Measurements from ENCODE around the gene AASDH. TPM values are rescaled to one million over a fixed set of nuclear protein-coding genes. Genes with fewer than 3 reads are reported as not detected.

AASDH gene
- total RNA-seq, 4 donors from 2014 or later: 15.0 to 23.8 (median 19.4) TPM

DNA sequence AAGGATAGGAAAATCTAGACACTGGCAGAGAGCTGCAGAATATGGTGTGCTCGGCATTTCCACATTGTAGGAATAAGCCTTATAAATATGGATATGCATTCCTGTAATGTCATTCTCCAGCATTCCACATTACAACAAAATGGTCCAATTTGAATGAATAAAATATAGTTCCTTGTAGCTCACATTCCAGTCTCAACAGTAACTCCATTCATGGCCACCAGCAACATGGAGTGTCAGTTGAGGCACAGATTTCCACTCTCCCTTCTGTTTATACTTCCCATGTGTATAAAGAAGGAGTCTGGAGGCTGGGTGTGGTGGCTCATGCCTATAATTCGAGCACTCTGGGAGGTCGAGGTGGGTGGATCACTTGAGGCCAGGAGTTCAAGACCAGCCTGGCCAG lies 84.5 kb downstream of the AASDH start:
- TF ChIP-seq POLR2A (IDR thresholded peaks at IDR 0.05): no peak
- TF ChIP-seq, protein P1, sequence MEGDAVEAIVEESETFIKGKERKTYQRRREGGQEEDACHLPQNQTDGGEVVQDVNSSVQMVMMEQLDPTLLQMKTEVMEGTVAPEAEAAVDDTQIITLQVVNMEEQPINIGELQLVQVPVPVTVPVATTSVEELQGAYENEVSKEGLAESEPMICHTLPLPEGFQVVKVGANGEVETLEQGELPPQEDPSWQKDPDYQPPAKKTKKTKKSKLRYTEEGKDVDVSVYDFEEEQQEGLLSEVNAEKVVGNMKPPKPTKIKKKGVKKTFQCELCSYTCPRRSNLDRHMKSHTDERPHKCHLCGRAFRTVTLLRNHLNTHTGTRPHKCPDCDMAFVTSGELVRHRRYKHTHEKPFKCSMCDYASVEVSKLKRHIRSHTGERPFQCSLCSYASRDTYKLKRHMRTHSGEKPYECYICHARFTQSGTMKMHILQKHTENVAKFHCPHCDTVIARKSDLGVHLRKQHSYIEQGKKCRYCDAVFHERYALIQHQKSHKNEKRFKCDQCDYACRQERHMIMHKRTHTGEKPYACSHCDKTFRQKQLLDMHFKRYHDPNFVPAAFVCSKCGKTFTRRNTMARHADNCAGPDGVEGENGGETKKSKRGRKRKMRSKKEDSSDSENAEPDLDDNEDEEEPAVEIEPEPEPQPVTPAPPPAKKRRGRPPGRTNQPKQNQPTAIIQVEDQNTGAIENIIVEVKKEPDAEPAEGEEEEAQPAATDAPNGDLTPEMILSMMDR (IDR thresholded peaks at IDR 0.05): no peak
- H3K27ac ChIP-seq: no peak overlapping the region
- DNase-seq: no peak
- 60 to 88% methylated on average over 3 of the region's 3 CpGs for WGBS, 2 donors
- peaks cover 0 to 4% of the 10 kb centered on the region in 2 donors for H3K4me1 ChIP-seq
- H3K27me3 ChIP-seq: no peaks in the 10 kb centered on the region
- intact Hi-C loops (cut with DNase I): no loop called here
- no peaks in the 10 kb centered on the region for H3K36me3 ChIP-seq
- no peak overlapping the region for H3K4me3 ChIP-seq (replicated peaks in 1 of 3)
- H3K9me3 ChIP-seq: no peaks in the 10 kb centered on the region

DNA sequence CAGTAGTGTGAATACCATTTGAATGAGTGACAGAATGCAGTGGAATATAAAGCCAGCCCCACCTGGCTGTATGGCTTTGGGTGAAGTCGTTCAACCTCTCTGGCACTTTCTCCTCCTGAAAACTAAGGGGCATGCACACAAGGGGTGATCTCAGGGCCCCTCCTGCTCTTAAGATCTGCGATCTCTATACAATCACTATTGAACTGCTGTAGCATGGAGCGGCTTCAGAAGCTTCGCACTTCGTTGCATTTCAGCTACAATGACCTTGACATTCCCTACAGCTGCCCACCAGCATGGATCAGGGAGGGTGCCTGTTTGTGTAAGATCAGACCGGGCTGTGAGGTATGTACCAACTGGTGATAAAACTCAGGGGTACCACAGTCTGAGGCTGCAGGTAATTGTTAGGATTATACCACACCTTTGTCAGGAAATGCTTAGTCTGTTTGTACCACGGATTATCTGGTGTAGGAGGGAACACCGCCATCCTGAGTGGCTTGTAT lies 85.2 kb downstream of the AASDH start:
- Histone ChIP-seq H3K27ac (no peak overlapping the region), H3K4me3 (replicated peaks in 1 of 3) (no peak overlapping the region), H3K9me3 (no peaks in the 10 kb centered on the region), H3K27me3 (no peaks in the 10 kb centered on the region), H3K36me3 (no peaks in the 10 kb centered on the region), H3K4me1 (no peaks in the 10 kb centered on the region)
- TF ChIP-seq, protein P1 (IDR thresholded peaks at IDR 0.05): no peak
- 34 to 35% methylated on average over 8 of the region's 8 CpGs for WGBS, 2 donors
- intact Hi-C loops (cut with DNase I): no loop called here
- DNase-seq: no peak

DNA sequence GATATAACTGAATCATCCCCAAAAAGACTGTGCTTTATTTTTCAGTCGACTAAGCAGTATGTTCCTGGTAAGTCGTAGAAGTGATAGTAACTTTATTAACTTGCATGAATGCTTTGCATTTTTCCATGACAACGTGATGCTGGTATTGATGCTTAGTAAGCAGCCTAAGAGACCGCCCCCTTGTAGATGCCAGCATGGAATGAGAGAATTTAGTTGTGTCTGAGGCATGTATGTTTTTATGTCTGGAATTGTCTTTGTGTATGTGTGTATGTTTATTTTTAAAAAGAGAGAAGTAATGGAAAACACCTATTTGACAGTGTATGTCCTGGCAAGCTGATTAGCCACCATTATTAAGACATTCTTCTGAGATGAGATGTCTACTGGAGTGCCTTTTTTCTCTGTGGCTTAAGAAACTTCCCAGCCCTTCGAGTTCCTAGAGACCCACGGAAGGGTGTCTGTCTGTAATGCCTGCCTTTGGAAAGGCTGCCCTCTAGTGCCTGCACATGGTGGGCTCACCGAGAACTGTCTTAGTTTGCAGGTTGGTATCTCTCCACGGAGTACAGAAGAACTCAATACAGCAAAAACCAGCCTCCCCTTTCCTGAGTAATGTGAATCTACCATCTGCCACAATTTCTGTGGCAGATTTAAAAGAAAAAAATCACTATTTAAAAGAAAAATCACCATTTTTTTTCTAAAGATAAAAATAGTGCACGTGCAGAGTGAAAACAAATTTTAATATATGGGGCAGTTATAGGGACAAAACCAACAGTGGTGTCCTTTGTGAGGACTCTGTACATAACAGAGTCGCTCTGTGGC lies 85.9 kb downstream of the AASDH start:
- 32 to 33% methylated on average over 10 of the region's 10 CpGs for WGBS, 2 donors
- no peaks in the 10 kb centered on the region for H3K27me3 ChIP-seq
- peak; percentile 63 to 80 for DNase-seq
- no peaks in the 10 kb centered on the region for H3K4me1 ChIP-seq
- H3K4me3 ChIP-seq (replicated peaks in 1 of 3): no peak overlapping the region
- H3K27ac ChIP-seq: no peak overlapping the region
- H3K36me3 ChIP-seq: no peaks in the 10 kb centered on the region
- no peaks in the 10 kb centered on the region for H3K9me3 ChIP-seq
- intact Hi-C loops (cut with DNase I): no loop called here
- no peak for TF ChIP-seq POLR2A (IDR thresholded peaks at IDR 0.05)
- TF ChIP-seq, protein P1 (IDR thresholded peaks at IDR 0.05): peak; percentile 28 to 86 (median 50)

DNA sequence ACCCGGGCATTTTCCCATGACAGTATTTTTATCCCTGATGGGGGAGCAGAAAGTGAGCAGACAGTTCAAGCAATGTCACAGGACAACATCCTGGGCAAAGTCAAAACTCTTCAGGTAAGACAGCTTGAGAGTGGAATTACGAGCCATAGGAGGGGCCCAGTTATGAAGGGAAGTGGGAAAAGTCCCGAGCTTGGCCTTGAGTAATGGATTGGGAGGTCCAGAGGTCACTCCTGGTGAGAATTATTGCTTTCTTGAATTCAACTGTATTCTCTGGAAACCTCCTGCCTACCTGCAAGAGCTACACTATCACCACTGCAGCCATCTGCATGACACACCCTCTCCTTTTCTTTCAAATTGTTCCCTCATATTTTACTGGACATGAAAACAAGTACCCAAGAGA lies 89.1 kb downstream of the AASDH start:
- no peak for DNase-seq

DNA sequence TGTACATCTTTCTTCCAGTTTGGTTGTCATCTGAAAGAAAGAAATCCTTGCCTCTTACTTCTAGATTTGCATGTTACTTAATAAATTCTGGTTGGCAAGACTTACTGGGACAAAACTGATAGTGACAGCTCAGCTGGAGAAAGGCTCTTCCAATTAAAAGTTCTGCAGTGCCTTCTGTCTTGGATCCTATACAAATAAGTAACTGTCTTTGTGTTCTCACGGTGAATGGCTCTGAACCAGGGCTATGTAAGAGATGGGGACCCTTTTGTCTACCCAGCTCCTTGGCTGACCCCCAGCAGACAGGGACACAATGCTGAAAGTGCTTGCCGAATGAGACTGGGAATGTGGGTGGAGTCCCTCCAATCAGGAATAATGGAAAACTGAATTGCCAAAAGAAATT lies 89.5 kb downstream of the AASDH start:
- Histone ChIP-seq H3K27me3 (no peaks in the 10 kb centered on the region), H3K9me3 (no peaks in the 10 kb centered on the region), H3K4me3 (replicated peaks in 1 of 3) (no peak overlapping the region), H3K36me3 (no peaks in the 10 kb centered on the region), H3K27ac (no peak overlapping the region), H3K4me1 (no peaks in the 10 kb centered on the region)
- WGBS, 2 donors: 82 to 83% methylated on average over 2 of the region's 2 CpGs
- no peak for TF ChIP-seq POLR2A (IDR thresholded peaks at IDR 0.05)
- TF ChIP-seq, protein P1 (IDR thresholded peaks at IDR 0.05): no peak
- no peak for DNase-seq
- intact Hi-C loops (cut with DNase I): no loop called here

More for the DNA sequence above, 89.1 kb downstream of the AASDH start:
- no peaks in the 10 kb centered on the region for H3K4me1 ChIP-seq
- intact Hi-C loops (cut with DNase I): no loop called here
- TF ChIP-seq POLR2A (IDR thresholded peaks at IDR 0.05): no peak
- TF ChIP-seq, protein P1 (IDR thresholded peaks at IDR 0.05): no peak
- H3K4me3 ChIP-seq (replicated peaks in 1 of 3): no peak overlapping the region
- no peaks in the 10 kb centered on the region for H3K27me3 ChIP-seq
- H3K27ac ChIP-seq: no peak overlapping the region
- no peaks in the 10 kb centered on the region for H3K9me3 ChIP-seq
- WGBS, 2 donors: 78 to 81% methylated on average over 3 of the region's 3 CpGs
- no peaks in the 10 kb centered on the region for H3K36me3 ChIP-seq
